HG02798 (cell line): ENCODE data around the gene CCDC74B.
"Not testable (repeated sequence)": the region's sequence is repeated elsewhere in the genome, so short reads cannot be mapped to it uniquely, and the experiment has no call there.

Experiments used
- ATAC-seq: cut with Tn5 transposase; IDR thresholded peaks from one replicate; pipeline ENCODE4 v1.9.1; 2021; ENCODE audit warnings: mild to moderate bottlenecking; ENCODE audit not compliant: unreplicated experiment, poor library complexity

Gene CCDC74B

DNA sequence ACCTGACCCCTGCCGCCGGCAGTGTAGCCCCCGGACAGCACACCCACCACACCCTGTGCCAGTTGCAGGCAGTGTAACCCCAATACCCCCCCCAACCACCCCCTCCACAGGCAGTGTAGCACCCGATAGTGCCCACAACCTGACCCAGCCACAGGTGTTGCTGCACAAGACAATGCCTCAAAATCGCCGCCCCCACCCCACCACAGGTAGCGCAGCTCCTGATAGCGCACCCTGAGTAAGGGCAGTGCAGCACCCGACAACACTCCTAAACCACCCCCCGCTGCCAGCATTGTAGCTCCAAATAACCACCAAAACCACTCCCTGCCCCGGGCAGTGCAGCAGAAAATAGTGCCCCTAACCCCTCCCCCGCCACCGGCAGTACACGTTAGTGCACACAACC, 16.4 kb downstream of the CCDC74B start:
- ATAC-seq, result not testable (repeated sequence)

DNA sequence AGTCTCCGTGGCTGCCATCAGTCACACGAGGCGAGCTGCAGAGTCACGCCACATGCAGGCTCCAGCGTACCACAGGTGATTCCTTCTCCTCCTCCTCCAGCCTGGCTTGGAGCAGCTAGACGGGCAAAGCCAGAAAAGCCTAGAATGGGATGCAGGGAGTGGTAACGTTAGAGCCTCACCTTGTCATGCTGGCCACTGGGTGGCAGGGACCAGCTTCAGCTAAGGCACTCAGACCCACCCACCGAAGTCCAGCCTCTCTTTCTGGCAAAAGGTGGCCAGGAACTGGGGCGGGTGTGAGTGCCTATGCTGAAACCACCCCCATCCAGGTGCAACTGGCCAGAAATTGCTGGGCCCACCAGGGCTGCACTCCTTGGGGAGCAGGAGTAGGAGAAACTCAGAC, 17.2 kb downstream of the CCDC74B start:
- not testable (repeated sequence) for ATAC-seq

DNA sequence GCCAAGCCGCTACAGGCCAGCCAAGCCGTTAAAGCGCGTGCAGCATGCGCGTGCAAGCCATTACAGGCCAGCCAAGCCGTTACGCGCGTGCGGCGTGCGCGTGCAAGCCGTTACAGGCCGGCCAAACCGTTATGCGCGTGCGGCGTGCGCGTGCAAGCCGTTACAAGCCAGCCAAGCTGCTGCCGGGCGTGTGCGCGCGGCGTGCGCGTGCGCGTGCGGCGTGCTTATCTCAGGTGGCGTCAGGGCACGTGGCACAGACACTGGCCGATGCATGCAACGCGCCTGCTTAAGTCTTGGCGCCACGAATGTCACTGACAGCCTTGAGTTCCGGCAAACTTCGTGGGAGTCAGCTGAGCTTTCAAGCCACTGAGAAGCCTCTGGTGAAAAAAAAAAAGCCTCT, 24.0 kb downstream of the CCDC74B start:
- not testable (repeated sequence) for ATAC-seq

DNA sequence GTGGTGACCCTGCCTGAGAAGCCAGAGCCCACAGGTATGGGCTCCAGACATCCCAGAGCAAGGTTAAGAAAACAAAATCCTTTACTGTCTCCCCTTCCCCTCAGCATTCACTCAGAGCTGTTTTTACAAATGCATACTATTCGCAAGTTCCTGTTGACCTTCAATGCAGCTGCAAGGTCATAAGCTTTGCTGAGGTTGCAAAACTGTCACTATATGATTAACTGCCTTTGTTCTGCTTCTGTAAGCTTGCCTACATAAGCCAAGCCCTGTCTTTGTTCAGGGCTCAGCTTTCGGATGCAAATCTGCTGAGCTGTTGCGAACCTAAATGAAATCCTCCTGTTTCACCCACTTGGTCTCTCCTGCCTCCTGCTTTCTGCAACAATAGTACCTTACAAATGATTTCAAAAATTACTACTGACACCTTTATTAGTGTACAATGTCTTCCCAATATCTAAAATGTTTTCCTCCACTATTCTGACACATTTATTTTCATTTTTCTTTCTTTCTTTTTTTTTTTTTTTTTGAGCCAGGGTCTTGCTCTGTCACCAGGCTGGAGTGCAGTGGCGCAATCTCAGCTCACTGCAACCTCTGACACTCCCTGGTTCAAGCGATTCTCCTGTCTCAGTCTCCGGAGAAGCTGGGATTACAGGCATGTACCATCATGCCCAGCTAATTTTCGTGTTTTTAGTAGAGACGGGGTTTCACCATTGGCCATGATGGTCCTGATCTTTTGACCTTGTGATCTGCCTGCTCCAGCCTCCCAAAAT, 42.1 kb downstream of the CCDC74B start:
- not testable (repeated sequence) for ATAC-seq
